PFSK-1 (cell line): ENCODE results near the gene SBF1.

ENCODE experiments used
- POLR2AphosphoS5 ChIP-seq: IDR thresholded peaks from 2 replicates; pipeline ENCODE4 v1.6.1; 2012; ENCODE audit warnings: low read depth, mild to moderate bottlenecking, control low read depth, low read length, moderate library complexity
- SIN3A ChIP-seq: IDR thresholded peaks from 2 replicates; pipeline ENCODE4 v1.6.1; 2012; ENCODE audit warnings: mild to moderate bottlenecking, low read length, moderate library complexity, borderline replicate concordance; ENCODE audit not compliant: insufficient read depth
- TAF1 ChIP-seq: IDR thresholded peaks from 2 replicates; pipeline ENCODE4 v1.6.1; 2012; ENCODE audit warnings: low read length, control low read depth, borderline replicate concordance; ENCODE audit not compliant: insufficient read depth
- TF ChIP-seq, protein P1 (sequence below), 2 experiments: IDR thresholded peaks; 2 replicates each; pipeline versions ENCODE4 v1.6.1 to v1.8.0; 2011 to 2012; ENCODE audit warnings: low read depth in 2 of 2, low read length in 2 of 2, control low read depth in 1 of 2, inconsistent platforms in 1 of 2, mild to moderate bottlenecking in 1 of 2, moderate library complexity in 1 of 2; ENCODE audit not compliant: insufficient read depth in 1 of 2

DNA sequence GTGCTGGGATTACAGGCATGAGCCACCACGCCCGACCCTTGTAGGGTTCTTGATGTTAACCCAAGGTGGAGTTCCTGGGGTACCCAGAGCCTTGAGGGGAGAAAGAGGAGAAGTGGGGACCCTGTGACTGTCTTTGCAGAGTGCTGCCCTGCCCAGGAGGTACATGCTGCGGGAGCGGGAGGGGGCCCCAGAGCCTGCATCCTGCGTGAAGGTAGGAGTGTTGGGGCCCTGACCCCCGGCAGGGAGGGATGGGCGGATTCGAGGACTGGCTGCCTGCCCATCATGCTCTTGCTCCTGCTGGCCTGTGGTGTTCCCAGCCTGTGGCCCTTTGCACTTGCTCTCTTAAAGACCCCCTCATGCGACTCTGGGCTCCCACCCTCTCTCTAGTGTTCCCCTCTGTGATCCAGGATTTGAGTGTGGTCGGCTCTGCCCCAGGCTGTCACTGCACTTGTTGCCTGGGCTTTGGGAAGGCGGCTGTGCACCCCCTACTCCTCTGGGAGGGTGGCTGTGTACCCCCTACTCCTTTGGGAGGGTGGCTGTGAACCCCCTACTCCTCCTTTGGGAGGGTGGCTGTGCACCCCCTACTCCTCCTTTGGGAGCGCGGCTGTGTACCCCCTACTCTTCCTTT is 46.1 kb upstream of the SBF1 start:
- TF ChIP-seq POLR2AphosphoS5 (no peak), TAF1 (no peak), SIN3A (no peak)
- TF ChIP-seq, protein P1, sequence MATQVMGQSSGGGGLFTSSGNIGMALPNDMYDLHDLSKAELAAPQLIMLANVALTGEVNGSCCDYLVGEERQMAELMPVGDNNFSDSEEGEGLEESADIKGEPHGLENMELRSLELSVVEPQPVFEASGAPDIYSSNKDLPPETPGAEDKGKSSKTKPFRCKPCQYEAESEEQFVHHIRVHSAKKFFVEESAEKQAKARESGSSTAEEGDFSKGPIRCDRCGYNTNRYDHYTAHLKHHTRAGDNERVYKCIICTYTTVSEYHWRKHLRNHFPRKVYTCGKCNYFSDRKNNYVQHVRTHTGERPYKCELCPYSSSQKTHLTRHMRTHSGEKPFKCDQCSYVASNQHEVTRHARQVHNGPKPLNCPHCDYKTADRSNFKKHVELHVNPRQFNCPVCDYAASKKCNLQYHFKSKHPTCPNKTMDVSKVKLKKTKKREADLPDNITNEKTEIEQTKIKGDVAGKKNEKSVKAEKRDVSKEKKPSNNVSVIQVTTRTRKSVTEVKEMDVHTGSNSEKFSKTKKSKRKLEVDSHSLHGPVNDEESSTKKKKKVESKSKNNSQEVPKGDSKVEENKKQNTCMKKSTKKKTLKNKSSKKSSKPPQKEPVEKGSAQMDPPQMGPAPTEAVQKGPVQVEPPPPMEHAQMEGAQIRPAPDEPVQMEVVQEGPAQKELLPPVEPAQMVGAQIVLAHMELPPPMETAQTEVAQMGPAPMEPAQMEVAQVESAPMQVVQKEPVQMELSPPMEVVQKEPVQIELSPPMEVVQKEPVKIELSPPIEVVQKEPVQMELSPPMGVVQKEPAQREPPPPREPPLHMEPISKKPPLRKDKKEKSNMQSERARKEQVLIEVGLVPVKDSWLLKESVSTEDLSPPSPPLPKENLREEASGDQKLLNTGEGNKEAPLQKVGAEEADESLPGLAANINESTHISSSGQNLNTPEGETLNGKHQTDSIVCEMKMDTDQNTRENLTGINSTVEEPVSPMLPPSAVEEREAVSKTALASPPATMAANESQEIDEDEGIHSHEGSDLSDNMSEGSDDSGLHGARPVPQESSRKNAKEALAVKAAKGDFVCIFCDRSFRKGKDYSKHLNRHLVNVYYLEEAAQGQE (IDR thresholded peaks at IDR 0.05; ENCODE audit: insufficient read depth in 1 of 2, low read depth in 2 of 2, low read length in 2 of 2) = no peak
